Bone marrow (tissue), 2 donors: ENCODE results near the gene CDC34.

Experiments used
- DNase-seq, 2 donors: peaks; one replicate each; lab custom pipeline; 2025; lab: John Stamatoyannopoulos, UW

CDC34 gene, protein sequence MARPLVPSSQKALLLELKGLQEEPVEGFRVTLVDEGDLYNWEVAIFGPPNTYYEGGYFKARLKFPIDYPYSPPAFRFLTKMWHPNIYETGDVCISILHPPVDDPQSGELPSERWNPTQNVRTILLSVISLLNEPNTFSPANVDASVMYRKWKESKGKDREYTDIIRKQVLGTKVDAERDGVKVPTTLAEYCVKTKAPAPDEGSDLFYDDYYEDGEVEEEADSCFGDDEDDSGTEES

DNA sequence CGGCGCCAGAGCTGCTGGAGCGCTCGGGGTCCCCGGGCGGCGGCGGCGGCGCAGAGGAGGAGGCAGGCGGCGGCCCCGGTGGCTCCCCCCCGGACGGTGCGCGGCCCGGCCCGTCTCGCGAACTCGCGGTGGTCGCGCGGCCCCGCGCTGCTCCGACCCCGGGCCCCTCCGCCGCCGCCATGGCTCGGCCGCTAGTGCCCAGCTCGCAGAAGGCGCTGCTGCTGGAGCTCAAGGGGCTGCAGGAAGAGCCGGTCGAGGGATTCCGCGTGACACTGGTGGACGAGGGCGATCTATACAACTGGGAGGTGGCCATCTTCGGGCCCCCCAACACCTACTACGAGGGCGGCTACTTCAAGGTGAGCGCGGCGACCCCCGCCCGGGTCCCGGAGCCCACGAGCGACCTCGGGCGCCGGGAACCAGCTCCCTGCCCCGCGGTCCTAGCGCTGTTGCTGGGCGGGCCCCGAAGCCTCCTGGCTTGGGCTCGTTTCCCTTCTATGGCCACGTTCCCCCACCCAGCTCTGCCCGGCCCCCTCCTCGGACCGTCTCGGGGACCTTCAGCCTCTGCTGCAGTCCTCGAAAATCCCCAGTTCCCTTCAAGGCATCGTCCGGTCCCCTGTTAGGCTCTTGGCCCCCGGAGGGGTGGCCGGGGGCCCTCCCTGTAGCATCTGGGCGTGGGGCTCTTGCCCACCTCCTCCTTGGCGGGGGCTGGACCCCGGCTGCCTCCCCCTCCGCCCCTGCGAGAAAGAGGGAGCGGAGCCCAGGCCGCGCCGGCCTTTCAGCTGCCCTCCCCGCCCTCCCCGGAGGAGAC is at the start of gene CDC34:
CDC34 (plus strand) TSS at position 8 of the 808 bp plus-strand sequence; CDS start at position 180, 172 bp downstream.
- peak in 1 of 2 donors; percentile 44 for DNase-seq

DNA sequence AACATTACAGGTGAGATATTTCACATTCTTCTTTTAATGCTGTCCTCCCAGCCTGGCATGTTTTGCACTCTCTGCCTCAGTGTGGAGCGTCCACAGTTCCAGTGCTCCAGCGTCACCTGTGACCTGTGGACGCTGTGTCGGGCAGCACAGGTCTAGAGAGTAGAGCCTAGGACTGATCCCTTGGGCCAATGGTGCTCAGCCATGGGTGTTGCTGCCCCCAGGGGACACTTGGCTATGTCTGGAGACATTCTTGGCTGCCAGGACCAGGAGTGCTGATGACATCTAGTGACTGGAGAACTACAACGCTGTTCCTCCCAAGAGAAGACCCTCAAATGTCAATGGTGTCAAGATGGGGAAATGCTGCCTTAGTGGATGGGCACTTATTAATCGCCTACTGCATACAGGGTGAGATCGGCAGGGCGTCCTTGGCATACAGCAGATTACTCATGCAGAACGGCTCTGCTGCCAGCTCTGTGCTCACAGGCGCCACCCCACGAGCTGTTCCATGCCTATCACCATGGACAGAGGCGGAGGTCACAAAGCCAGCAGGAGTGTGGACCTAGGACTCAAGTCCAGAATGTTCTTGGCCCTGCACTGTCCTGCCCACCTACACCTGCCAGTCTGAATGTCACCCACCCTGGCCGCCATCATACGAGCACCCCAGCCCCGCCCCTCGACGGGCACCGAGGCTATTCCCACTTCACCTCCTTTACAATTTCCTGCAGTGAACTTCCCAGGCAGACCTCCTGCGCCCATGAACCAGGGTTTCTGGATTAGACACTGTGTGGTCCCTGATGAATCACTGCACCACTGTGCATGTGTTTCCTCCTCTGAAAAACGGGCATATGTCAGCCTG is 49.1 kb upstream of the CDC34 start:
- no peak for DNase-seq

DNA sequence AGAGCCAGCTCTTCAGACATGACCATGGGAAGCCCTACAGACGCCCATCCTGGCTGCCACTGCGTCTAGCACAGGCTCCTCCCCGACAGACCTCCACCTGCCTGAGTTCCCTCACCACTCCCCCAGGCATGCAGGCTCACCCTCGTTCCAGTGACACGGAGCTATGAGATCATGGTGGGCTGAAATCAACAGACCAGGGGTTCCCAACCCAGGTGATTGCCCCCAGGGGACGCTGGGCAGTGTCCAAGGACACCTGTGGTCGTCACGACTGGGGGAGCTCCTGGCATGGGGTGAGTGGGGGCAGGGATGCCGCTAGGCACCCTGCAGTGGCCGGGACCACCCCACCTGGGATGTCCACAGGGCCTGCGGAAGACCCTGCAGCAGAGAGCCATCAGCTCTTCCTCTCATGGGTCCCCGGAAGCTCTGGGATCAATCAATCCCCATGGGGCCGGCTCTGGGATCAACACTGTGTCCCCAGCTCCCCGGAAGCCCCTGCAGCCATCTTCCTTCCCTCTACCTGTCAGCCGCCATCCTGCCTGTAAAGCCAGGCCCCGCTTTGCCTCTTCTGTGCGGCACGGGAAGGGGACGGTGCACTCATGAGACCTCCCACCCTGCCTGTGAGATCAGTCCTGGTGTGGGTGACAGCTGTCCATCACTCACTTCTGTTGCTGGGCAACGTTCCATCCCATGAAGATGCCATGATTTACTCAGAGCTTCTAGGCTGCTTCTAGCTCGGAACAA is 48.1 kb upstream of the CDC34 start:
- DNase-seq, result no peak

DNA sequence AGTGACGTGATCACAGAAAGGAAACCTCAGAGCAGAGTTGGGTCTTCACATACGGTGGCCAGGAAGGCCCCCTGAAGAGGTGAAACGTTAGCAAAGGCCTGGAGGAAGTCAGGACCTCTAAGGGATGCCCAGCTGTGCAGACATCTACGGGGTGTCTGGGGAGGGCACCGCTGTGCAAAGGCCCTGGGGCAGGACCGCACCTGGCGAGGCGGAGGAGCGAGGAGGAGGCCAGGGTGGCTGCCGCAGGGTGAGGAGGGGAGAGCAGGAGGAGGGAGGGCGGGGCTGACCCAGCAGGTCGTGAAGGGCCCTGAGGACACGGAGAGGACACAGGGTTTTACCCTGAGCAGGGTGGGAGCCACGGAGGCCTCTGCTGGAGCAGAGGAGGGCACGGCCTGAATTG is 47.1 kb upstream of the CDC34 start:
- DNase-seq, result no peak

DNA sequence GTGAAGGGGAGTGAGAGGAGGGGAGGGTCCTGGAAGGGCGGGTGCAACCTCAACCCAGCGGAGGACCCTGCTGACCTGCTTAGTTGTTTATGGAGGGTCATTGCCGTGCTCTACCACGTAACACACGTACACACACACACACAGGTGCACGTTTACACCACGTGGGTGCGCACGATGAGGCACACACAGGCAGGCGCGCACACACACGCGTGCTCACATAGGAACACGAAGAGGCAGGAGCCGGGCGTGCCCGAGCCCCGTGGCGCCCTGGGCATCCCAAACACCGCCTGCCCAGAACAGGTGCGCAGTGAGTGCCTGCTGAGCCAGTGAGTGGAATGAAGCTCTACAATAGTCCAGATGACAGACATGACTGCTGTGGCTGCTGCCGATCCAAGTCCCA is 46.5 kb upstream of the CDC34 start:
- no peak for DNase-seq

DNA sequence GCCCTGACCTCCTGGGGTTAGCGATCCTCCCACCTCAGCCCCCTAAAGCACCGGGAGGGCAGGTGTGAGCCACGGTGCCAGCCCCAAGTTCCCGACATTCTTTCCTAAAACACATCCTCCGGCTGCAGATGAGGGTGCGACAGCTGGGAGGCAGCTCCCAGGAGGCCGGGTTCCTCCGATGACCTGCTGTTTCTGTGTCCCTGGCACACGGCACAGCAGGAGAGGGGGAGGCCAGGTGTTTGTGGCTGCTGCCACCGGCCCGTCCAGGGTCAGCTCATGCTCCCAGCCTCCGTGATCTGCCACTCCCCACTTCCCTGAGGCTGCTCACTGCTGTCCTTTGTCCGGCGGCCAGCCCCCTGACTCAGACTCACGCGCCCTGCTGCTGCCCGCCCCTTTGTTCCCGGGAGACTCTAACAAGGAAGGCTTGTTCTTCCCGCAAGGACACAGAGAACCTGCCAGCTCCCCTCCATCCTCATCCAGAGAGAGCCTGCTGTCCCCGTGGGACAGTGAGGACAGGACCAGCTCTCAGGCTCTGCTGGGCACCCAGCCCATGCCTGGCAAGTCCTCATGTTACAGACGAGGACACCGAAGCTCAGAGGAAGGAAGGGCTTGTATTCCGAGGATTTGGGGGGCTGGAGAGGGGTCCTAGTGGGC is 45.9 kb upstream of the CDC34 start:
- DNase-seq, result no peak

DNA sequence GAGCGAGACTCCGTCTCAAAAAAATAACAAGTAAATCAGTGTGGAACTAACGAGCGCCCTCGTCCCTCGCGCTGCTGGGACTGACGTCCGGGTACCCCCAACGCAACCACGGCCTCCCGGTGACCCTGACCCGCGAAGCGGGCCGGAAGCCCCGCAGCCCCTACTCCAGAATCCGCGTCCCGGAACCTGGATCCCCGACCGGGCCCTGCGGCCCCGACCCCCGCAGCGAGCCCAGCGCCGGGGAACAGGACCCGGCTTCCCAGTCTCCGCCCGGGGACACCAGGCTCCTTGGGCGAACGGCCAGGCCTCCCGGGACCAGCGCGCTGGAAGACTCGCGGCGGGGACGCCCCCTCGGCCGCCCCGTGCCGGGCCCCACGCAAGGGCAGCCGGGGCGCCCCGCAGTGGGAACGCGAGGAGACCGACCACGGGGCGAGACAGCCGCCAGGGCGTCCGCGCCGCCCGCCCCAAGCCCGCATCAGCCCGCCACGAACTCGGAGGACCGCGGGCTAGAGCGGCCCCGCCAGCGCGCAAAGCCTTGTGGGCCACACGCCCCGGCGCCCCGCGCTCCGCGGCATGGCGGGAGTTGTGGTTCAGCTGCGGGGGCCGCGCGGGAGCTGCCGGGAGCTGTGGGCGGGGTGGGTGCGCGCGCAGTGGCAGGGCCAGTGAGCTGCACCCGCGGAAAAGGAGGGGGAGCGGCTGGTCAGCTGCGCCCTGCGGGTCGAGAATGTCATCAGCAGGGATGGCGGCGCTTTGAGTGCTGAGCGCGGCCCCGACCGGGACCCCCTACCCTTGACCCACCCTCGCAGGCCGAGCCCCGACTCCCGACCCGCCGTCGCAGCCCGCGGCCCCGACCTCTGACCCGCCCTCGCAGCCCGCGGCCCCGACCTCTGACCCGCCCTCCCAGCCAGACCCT is 42.8 kb upstream of the CDC34 start:
- DNase-seq, result peak; percentile 57 to 80

DNA sequence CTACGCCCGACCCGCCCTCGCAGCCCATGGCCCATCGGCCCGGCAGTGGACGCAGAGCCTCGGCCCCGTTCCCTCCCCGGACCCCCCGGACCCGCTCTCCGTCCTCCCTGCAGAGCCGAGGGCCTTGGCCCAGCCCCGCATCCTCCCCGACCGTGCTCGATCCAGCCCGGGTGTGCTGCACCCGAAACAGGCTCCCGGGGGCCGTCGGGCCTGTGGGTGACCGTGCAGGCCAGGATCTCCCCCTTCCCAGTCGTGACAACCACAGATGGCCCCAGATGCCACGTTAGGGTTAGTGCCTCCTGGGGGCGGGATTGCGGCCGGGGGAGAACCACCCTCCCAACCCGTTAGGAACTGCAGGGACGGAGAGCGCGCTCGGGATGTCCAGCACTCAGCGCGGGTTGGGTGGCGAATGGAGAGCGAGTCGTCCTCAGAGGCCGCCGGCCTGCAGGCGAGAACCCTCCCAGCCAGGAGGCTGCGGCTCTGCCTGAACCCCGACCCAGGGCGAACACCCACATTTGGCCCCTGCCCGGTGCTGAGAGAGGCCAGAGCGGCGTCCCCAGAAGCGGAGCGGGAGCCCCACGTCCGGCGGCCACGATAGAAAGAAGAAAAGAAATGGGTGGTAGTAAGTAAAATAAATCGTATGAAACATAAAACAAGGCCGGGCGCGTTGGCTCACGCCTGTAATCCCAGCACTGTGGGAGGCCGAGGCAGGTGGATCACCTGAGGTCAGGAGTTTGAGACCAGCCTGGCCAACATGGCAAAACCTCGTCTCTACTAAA is 42.0 kb upstream of the CDC34 start:
- no peak for DNase-seq

DNA sequence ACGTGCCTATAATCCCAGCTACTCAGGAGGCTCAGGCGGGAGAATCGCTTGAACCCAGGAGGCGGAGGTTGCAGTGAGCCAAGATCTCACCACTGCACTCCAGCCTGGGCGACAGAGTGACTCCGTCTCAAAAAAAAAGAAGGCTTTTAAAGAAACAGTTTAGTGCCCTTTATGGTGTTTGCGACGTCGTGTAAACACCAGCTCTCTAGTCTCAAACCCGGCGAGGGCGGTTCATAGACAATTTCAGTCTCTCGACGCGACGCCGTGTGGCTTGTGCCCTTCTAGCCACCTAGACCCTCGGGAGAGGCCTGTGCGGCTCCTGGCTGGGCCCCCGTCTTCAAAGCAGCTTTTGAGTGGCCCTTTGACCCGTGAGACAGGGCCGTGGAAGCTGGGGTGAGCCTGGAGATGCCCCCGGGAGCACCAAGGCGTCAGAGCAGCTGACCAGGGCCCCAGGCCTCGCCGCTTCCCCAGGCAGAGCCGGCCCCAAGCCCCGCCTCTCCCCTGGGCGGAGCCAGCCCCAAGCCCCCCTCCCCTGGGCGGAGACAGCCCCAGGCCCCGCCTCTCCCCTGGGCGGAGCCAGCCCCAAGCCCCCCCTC is 40.3 kb upstream of the CDC34 start:
- no peak for DNase-seq

DNA sequence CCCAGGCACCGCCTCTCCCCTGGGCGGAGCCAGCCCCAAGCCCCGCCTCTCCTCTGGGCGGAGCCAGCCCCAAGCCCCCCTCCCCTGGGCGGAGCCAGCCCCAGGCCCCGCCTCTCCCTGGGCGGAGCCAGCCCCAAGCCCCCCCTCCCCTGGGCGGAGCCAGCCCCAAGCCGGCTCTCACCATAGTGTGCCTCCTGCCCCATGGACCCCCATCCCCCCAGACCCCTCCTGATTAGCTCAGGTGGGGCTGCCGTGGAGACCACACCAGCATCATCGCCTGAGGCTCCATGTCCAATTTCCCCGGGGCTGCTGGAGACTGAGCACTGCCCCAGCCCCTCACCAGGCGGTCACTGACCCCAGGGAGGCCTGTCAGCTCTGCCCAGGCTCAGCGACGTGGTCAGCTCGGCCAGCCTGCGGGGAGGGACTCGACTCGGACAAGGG is 39.4 kb upstream of the CDC34 start:
- no peak for DNase-seq

DNA sequence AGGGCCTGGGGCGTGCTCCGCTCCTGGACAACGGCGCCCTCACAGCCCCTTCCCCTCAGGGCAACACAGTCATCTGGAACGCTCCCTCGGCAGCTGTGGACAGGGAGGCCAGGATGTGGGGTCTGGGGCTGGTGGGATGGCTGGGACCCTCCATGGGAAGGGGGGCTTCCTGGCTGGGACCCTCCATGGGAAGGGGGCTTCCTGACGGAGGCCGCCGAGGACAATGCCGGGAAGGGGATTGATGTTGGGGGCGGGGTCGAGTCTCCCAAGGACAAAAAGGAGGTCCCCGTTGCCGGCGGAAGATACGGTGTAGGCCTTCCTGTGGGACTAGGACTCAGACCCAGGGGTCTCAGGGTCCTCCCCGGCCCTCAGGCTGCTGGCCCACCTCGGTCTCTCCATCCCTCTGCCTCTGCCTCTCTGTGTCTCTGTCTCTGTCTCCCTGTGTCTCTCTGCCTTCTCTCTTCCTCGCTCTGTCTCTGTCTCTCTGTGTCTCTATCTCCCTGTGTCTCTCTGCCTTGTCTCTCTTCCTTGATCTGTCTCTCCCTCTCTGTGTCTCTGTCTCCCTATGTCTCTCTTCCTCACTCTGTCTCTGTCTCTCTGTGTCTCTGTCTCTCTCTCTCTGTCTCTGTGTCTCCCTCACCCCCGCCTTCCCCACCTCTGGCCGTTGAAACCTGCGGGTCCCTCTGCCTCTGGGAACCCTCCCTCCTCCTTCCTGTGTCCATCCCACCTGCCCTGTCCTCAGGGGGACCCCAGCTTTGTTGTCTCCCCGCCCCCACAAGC is 38.0 kb upstream of the CDC34 start:
- DNase-seq, result no peak

DNA sequence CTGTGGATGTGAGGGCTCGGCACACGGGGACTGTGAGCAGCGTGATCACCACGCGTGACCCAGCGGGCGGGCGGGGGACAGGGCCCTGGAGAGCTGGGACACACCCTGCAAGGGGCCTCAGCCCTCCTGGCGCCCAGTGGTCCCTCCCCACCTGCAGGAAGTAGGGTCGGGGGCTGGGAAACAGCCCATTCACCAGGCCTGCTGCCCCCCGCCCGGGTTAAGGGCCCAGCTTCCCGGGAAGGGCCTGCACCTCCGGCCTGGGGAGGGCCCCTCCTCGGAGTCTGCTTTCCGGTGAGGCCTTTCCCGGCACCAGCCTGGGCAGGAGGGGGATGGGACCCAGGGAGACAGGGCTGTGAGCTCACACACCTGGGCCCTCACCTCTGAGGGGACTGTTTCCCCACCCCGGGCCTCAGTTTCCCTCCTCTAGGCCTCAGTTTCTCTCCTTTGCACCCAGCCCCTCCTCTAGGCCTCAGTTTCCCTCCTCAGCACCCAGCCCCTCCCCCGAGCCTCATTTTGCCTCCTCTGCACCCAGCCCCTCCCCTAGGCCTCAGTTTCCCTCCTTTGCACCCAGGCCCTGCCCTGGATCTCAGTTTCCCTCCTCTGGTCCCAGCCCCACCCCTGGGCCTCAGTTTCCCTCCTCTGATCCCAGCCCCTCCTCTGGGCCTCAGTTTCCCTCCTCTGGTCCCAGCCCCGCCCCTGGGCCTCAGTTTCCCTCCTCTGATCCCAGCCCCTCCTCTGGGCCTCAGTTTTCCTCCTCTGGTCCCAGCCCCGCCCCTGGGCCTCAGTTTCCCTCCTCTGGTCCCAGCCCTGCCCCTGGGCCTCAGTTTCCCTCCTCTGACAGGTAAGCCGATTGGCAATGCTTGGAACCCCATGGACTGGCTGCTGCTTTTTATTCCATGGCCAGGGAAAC is 37.1 kb upstream of the CDC34 start:
- DNase-seq, result no peak

DNA sequence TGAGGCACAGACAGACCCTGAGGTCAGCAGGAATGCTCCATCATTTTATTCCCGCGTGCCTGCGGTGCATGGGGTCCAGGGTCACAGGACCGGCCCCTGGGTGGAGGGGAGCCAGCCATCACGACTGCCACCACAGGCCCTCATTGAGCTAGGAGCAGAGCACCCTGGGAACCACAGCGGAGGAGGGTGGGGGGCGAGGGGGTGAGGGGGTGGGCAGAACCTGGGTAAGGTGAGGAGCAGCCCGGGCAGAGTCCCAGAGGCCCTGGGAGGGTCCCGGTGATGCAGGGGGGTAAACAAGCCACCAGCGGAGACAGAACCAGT is 36.5 kb upstream of the CDC34 start:
- DNase-seq, result no peak

DNA sequence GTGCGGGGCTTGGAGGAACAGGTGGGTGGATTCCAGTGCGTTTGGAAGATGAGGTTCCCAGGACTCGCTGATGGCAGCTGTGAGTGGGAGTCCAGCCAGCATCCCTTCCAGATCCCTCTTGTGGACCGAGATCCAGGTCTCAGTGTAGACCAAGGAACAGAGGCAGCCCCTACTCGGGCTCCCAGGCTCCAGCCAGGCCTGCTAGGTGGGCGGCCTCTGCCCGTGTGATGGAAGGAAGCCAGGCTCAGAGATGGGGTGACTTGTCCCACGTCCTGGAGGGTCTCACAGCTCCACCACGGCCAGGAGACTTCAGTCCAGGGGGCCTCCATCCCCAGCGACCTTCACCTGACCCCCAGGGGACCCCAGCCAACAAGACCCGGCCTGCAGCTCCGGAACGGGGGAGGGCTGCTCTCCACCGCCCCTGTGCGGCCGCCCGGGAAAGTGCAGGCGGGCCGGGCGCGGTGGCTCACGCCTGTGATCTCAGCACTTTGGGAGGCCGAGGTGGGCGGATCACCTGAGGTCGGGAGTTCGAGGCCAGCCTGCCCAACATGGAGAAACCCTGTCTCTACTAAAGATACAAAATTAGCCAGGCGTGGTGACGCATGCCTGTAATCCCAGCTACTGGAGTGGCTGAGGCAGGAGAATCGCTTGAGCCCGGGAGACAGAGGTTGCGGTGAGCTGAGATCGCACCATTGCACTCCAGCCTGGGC is 36.0 kb upstream of the CDC34 start:
- no peak for DNase-seq

DNA sequence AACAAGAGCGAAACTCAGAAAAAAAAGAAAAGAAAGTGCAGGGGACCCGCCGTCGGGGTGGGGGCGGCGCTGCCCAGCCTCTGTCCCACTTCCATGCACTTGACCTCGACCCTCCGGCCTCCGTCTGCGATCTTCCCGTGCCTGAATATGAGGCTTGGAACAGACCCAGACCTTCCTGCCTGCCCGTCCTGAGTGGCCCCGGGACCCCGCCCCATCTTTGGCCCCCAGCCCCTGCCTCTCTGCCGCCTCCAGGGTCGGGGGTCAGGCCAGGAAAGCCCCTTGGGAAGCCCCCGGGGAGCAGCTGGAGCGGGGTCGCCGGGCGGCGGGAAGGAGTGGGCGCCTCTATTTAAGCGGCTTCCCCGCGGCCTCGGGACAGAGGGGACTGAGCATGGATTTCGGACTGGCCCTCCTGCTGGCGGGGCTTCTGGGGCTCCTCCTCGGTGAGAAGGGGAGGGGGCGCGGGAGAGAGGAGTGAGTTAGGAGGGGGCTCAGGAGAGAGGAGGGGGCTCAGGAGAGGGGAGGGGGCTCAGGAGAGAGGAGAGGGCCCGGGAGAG is 35.4 kb upstream of the CDC34 start, which contains the start of gene MADCAM1:
MADCAM1 (plus strand) TSS at position 375 of the 554 bp plus-strand sequence; CDS start at position 389, 14 bp downstream.
- no peak for DNase-seq

DNA sequence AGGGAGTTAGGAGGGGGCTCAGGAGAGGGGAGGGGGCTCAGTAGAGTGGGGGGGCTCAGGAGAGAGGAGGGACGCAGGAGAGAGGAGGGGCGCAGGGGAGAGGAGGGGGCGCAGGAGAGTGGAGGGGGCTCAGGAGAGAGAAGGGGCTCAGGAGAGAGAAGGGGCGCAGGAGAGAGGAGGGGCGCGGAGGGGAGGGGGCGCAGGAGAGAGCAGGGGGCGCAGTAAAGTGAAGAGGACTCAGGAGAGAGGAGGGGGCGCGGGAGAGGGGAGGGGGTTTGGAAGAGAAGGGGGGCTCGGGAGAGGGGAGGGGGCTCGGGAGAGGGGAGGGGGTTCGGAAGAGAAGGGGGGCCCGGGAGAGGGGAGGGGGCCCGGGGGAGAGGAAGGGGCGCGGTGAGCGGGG is 34.6 kb upstream of the CDC34 start:
- DNase-seq, result no peak
